ENCODE data around the gene GLYAT. TPM values are rescaled to one million over a fixed set of nuclear protein-coding genes. Genes with fewer than 3 reads are reported as not detected.

The GLYAT gene
- total and polyA plus RNA-seq, 4 donors: not detected

DNA sequence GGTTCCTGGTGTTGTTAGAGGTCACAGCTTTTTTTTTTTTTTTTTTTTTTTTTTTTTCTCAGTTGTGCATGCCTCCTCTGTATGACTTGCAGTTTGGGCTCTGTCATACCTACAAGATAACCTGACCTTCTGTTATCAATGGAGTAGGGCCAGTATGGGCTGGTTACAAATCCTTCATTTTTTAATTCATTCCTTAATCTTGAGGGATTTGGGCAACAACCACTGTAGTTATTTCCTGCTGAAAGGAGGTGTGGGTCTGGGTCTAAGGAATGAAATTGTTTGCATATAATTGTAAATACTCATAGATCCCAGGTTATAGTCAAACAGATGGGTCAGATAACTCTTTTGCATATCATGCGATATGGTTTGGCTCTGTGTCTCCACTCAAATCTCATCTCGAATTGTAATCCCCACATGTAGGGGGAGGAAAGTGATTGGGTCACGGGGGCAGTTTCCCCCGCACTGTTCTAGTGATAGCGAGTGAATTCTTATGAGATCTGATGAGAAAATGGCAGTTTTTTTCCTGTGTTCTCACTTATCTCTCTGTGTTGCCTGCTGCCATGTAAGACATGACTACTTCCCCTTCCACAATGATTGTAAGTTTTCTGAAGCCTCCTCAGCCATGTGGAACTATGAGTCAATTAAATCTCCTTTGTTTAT, 14.1 kb upstream of the GLYAT start:
- no peak overlapping the region for H3K4me3 ChIP-seq (ENCODE audit: low read length in 2 of 2)
- intact Hi-C loops (cut with DNase I): no loop called here
- peaks cover 9% of the 10 kb centered on the region for H3K9me3 ChIP-seq (ENCODE audit: control insufficient read depth, low read length)
- no peak overlapping the region for H3K27ac ChIP-seq (ENCODE audit: low read depth in 1 of 2, low read length in 2 of 2)
- WGBS, 2 donors: 76 to 79% methylated on average over 5 of the region's 5 CpGs
- H3K36me3 ChIP-seq (ENCODE audit: control insufficient read depth in 1 of 2, insufficient read depth in 2 of 2, low read length in 1 of 2): no peaks in the 10 kb centered on the region
- no peaks in the 10 kb centered on the region for H3K27me3 ChIP-seq (ENCODE audit: control insufficient read depth in 1 of 2, insufficient read depth in 2 of 2, low read length in 1 of 2)
- ATAC-seq (ENCODE audit: low FRiP score) (no peak), DNase-seq (no peak)
- H3K4me1 ChIP-seq (ENCODE audit: control insufficient read depth in 1 of 2, insufficient read depth in 2 of 2, low read length in 2 of 2): no peaks in the 10 kb centered on the region

GRCh38 chr11:58744988-58745704, 13.4 kb upstream of the GLYAT start:
- ATAC-seq (ENCODE audit: low FRiP score) (no peak), DNase-seq (no peak)
- H3K4me1 ChIP-seq (ENCODE audit: control insufficient read depth in 1 of 2, insufficient read depth in 2 of 2, low read length in 2 of 2): no peaks in the 10 kb centered on the region
- H3K9me3 ChIP-seq (ENCODE audit: control insufficient read depth, low read length): peaks cover 12% of the 10 kb centered on the region
- H3K36me3 ChIP-seq (ENCODE audit: control insufficient read depth in 1 of 2, insufficient read depth in 2 of 2, low read length in 1 of 2): no peaks in the 10 kb centered on the region
- no peak overlapping the region for H3K4me3 ChIP-seq (ENCODE audit: low read length in 2 of 2)
- H3K27ac ChIP-seq (ENCODE audit: low read depth in 1 of 2, low read length in 2 of 2): no peak overlapping the region
- H3K27me3 ChIP-seq (ENCODE audit: control insufficient read depth in 1 of 2, insufficient read depth in 2 of 2, low read length in 1 of 2): no peaks in the 10 kb centered on the region
- intact Hi-C loops (cut with DNase I): no loop called here

- Histone ChIP-seq H3K4me3 (ENCODE audit: low read length in 2 of 2) (no peak overlapping the region), H3K4me1 (ENCODE audit: control insufficient read depth in 1 of 2, insufficient read depth in 2 of 2, low read length in 2 of 2) (no peaks in the 10 kb centered on the region), H3K27ac (ENCODE audit: low read depth in 1 of 2, low read length in 2 of 2) (no peak overlapping the region), H3K9me3 (ENCODE audit: control insufficient read depth, low read length) (peaks cover 12% of the 10 kb centered on the region), H3K36me3 (ENCODE audit: control insufficient read depth in 1 of 2, insufficient read depth in 2 of 2, low read length in 1 of 2) (no peaks in the 10 kb centered on the region), H3K27me3 (ENCODE audit: control insufficient read depth in 1 of 2, insufficient read depth in 2 of 2, low read length in 1 of 2) (no peaks in the 10 kb centered on the region)
- WGBS, 2 donors: 48% methylated on average over 3 of the region's 3 CpGs
- ATAC-seq (ENCODE audit: low FRiP score) (no peak), DNase-seq (no peak)
- intact Hi-C loops (cut with DNase I): no loop called here
These were observed 11.5 kb upstream of the GLYAT start for GRCh38 chr11:58742981-58743880.

GRCh38 chr11:58742140-58742539, 10.4 kb upstream of the GLYAT start:
- DNase-seq: no peak
- Histone ChIP-seq H3K27ac (ENCODE audit: low read depth in 1 of 2, low read length in 2 of 2) (no peak overlapping the region), H3K4me3 (ENCODE audit: low read length in 2 of 2) (no peak overlapping the region), H3K27me3 (ENCODE audit: control insufficient read depth in 1 of 2, insufficient read depth in 2 of 2, low read length in 1 of 2) (no peaks in the 10 kb centered on the region), H3K4me1 (ENCODE audit: control insufficient read depth in 1 of 2, insufficient read depth in 2 of 2, low read length in 2 of 2) (no peaks in the 10 kb centered on the region), H3K9me3 (ENCODE audit: control insufficient read depth, low read length) (peaks cover 12% of the 10 kb centered on the region), H3K36me3 (ENCODE audit: control insufficient read depth in 1 of 2, insufficient read depth in 2 of 2, low read length in 1 of 2) (no peaks in the 10 kb centered on the region)
- ATAC-seq (ENCODE audit: low FRiP score): no peak
- WGBS, 2 donors: 67 to 72% methylated on average over 2 of the region's 2 CpGs
- intact Hi-C loops (cut with DNase I): no loop called here

- intact Hi-C loops (cut with DNase I): no loop called here
- ATAC-seq (ENCODE audit: low FRiP score) (no peak), DNase-seq (no peak)
- H3K27ac ChIP-seq (ENCODE audit: low read depth in 1 of 2, low read length in 2 of 2): no peak overlapping the region
- H3K4me1 ChIP-seq (ENCODE audit: control insufficient read depth in 1 of 2, insufficient read depth in 2 of 2, low read length in 2 of 2): no peaks in the 10 kb centered on the region
- H3K9me3 ChIP-seq (ENCODE audit: control insufficient read depth, low read length): peaks cover 12% of the 10 kb centered on the region
- H3K27me3 ChIP-seq (ENCODE audit: control insufficient read depth in 1 of 2, insufficient read depth in 2 of 2, low read length in 1 of 2): no peaks in the 10 kb centered on the region
- no peak overlapping the region for H3K4me3 ChIP-seq (ENCODE audit: low read length in 2 of 2)
- WGBS, 2 donors: 60 to 65% methylated on average over 1 of the region's 1 CpG
- no peaks in the 10 kb centered on the region for H3K36me3 ChIP-seq (ENCODE audit: control insufficient read depth in 1 of 2, insufficient read depth in 2 of 2, low read length in 1 of 2)
These were observed 9.4 kb upstream of the GLYAT start for GRCh38 chr11:58741127-58741526.

DNA sequence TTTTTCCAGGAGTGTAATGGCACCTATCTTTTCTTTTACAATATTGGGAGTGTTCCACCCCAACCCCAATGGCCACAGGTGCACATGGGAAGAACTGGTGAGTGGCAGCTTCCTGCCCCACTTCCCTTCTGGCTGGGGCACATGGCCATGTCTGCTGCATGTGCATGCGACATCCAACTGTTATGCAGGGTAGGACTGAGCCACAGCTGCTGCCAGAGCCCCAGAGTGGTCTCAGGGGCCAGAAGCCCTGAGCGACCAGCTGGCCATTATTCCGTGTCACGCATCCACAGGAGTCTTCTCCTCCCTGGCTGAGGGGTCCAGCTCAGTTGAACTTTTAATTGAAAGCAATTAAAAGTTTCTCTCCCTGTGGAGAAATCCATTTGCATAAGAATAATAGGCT, 8.7 kb upstream of the GLYAT start:
- Histone ChIP-seq H3K36me3 (ENCODE audit: control insufficient read depth in 1 of 2, insufficient read depth in 2 of 2, low read length in 1 of 2) (no peaks in the 10 kb centered on the region), H3K4me3 (ENCODE audit: low read length in 2 of 2) (no peak overlapping the region), H3K27ac (ENCODE audit: low read depth in 1 of 2, low read length in 2 of 2) (no peak overlapping the region), H3K9me3 (ENCODE audit: control insufficient read depth, low read length) (peaks cover 12% of the 10 kb centered on the region), H3K27me3 (ENCODE audit: control insufficient read depth in 1 of 2, insufficient read depth in 2 of 2, low read length in 1 of 2) (no peaks in the 10 kb centered on the region), H3K4me1 (ENCODE audit: control insufficient read depth in 1 of 2, insufficient read depth in 2 of 2, low read length in 2 of 2) (no peaks in the 10 kb centered on the region)
- ATAC-seq (ENCODE audit: low FRiP score): no peak
- no peak for DNase-seq
- intact Hi-C loops (cut with DNase I): no loop called here
- WGBS, 2 donors: 76 to 78% methylated on average over 4 of the region's 4 CpGs

- Histone ChIP-seq H3K4me3 (ENCODE audit: low read length in 2 of 2) (no peak overlapping the region), H3K9me3 (ENCODE audit: control insufficient read depth, low read length) (peaks cover 12% of the 10 kb centered on the region), H3K4me1 (ENCODE audit: control insufficient read depth in 1 of 2, insufficient read depth in 2 of 2, low read length in 2 of 2) (no peaks in the 10 kb centered on the region), H3K27me3 (ENCODE audit: control insufficient read depth in 1 of 2, insufficient read depth in 2 of 2, low read length in 1 of 2) (no peaks in the 10 kb centered on the region), H3K27ac (ENCODE audit: low read depth in 1 of 2, low read length in 2 of 2) (no peak overlapping the region), H3K36me3 (ENCODE audit: control insufficient read depth in 1 of 2, insufficient read depth in 2 of 2, low read length in 1 of 2) (no peaks in the 10 kb centered on the region)
- intact Hi-C loops (cut with DNase I): no loop called here
- WGBS, 2 donors: 73 to 81% methylated on average over 3 of the region's 3 CpGs
- ATAC-seq (ENCODE audit: low FRiP score): no peak
- no peak for DNase-seq
These were observed 8.1 kb upstream of the GLYAT start for GRCh38 chr11:58739725-58740430.

DNA sequence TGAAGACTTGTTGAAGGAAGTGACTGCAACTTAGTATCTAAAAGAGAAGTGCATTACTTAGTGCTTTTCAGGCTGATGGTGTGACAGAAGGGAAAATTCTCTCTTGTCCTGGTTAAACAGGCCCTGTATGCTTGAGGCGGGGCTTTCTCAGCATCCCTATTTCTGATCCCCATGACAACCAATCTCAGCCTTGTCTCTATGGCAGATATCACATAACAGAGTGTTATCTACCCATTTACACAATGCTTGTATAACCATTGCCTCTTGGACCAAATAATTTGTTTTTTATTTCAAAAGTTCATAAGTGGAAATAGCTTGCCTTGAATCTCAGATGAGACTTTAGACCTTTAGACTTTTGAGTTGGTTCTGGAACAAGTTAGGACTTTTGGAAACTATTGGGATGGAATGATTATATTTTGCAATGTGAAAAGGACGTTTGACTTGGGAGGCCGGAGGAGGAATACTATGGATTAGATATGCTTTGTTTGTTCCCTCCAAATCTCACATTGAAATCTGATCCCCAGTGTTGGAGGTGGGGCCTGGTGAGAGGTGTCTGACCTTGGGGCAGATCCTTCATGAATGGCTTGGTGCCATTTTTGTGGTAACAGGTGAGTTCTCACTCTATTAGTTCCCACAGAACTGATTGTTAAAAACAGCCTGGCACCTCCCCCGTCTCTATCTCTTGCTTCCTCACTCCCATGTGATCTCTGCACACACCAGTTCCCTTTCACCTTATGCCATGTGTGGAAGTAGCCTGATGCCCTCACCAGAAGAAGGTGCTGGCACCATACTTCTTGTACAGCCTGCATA, 3.1 kb upstream of the GLYAT start:
- Histone ChIP-seq H3K4me3 (ENCODE audit: low read length in 2 of 2) (no peak overlapping the region), H3K9me3 (ENCODE audit: control insufficient read depth, low read length) (no peaks in the 10 kb centered on the region), H3K27me3 (ENCODE audit: control insufficient read depth in 1 of 2, insufficient read depth in 2 of 2, low read length in 1 of 2) (no peaks in the 10 kb centered on the region), H3K36me3 (ENCODE audit: control insufficient read depth in 1 of 2, insufficient read depth in 2 of 2, low read length in 1 of 2) (no peaks in the 10 kb centered on the region), H3K4me1 (ENCODE audit: control insufficient read depth in 1 of 2, insufficient read depth in 2 of 2, low read length in 2 of 2) (no peaks in the 10 kb centered on the region), H3K27ac (ENCODE audit: low read depth in 1 of 2, low read length in 2 of 2) (no peak overlapping the region)
- ATAC-seq (ENCODE audit: low FRiP score) (no peak), DNase-seq (no peak)
- 56 to 58% methylated on average over 4 of the region's 4 CpGs for whole genome bisulfite sequencing, 2 donors
- intact Hi-C loops (cut with DNase I): no loop called here

Measured in aorta (tissue), 5 donors.